ENCODE measurements around the gene POC1A.

- TF ChIP-seq CTCF (IDR thresholded peaks at IDR 0.05; ENCODE audit: poor library complexity, severe bottlenecking) (no peak), RAD21 (conservative IDR thresholded peaks at IDR 0.05) (no peak), POLR2AphosphoS5 (IDR thresholded peaks at IDR 0.05) (no peak)
Observed at GRCh38 chr3:52037291-52037690, 116.9 kb downstream of the POC1A start.

Data from neural cell (in vitro differentiated cells).